IMR-90 (cell line): Measurements from ENCODE around the gene NUBPL. TPM values are rescaled to one million over a fixed set of nuclear protein-coding genes. Genes with fewer than 3 reads are reported as not detected.

Source experiments
- ATAC-seq: fragments of 200-7000 bp; cut with Tn5 transposase; 2 replicates; pipeline ENCODE4 v1.9.1; 2020; ENCODE audit warnings: low read depth, mild to moderate bottlenecking, moderate library complexity
- BruUV-seq: library from RNA; stranded (reverse); fragments of 400-500 nt; replicated peaks from 2 replicates; lab custom pipeline; 2021; lab: Mats Ljungman, UMichigan
- CTCF ChIA-PET: fragments of 300-600 bp; formaldehyde crosslinking; extraction: SDS; loops from one replicate; lab custom pipeline; 2021; ENCODE audit warnings: antibody characterized with exemption; lab: Yijun Ruan, JAX
- POLR2A ChIA-PET: fragments of 300-600 bp; sonication (Branson Sonifier 250); formaldehyde crosslinking; loops from one replicate; lab custom pipeline; 2022; ENCODE audit warnings: antibody characterized with exemption; ENCODE audit not compliant: unreplicated experiment; lab: Charles Lee
- DNase-seq: peaks from one replicate; pipeline ENCODE4 v3.0.0; 2013
- H2AFZ ChIP-seq: replicated peaks from 2 replicates; pipeline ENCODE3; 2013; ENCODE audit warnings: low read length, mild to moderate bottlenecking; ENCODE audit not compliant: poor library complexity
- H2AK5ac ChIP-seq: 2 replicates; pipeline ENCODE4 v1.6.1; 2013; ENCODE audit warnings: low read depth, low read length, inconsistent platforms
- H2AK9ac ChIP-seq: replicated peaks from 2 replicates; pipeline ENCODE3; 2013; ENCODE audit warnings: mild to moderate bottlenecking, low read depth, low read length, moderate library complexity; ENCODE audit not compliant: poor library complexity
- H2BK120ac ChIP-seq: 2 replicates; pipeline ENCODE4 v1.6.1; 2013; ENCODE audit warnings: low read depth, low read length, inconsistent platforms
- H2BK15ac ChIP-seq: 3 replicates; pipeline ENCODE4 v1.6.1; 2013; ENCODE audit warnings: low read depth, low read length, inconsistent platforms
- H2BK20ac ChIP-seq: 2 replicates; pipeline ENCODE4 v1.6.1; 2013; ENCODE audit warnings: low read depth, mild to moderate bottlenecking, inconsistent platforms, low read length, moderate library complexity
- H2BK5ac ChIP-seq: 2 replicates; pipeline ENCODE4 v1.6.1; 2013; ENCODE audit warnings: mild to moderate bottlenecking, low read depth, low read length, inconsistent platforms; ENCODE audit not compliant: poor library complexity, severe bottlenecking
- H3K14ac ChIP-seq: replicated peaks from 2 replicates; pipeline ENCODE4 v1.6.1; 2013; ENCODE audit warnings: low read depth, low read length, inconsistent platforms
- H3K18ac ChIP-seq: 2 replicates; pipeline ENCODE4 v1.6.1; 2013; ENCODE audit warnings: low read depth, low read length, control low read depth
- H3K23ac ChIP-seq: 2 replicates; pipeline ENCODE4 v1.6.1; 2013; ENCODE audit warnings: low read depth, low read length, inconsistent platforms
- H3K27ac ChIP-seq: 2 replicates; pipeline ENCODE4 v1.5.1; 2013; ENCODE audit warnings: mild to moderate bottlenecking, control low read depth, low read length; ENCODE audit not compliant: insufficient read depth
- H3K27me3 ChIP-seq: 2 replicates; pipeline ENCODE4 v1.6.1; 2013; ENCODE audit warnings: low read length; ENCODE audit not compliant: control insufficient read depth, insufficient read depth
- H3K36me3 ChIP-seq: 2 replicates; pipeline ENCODE4 v1.6.1; 2013; ENCODE audit warnings: low read length, mixed read lengths; ENCODE audit not compliant: control insufficient read depth, insufficient read depth
- H3K4ac ChIP-seq: 2 replicates; pipeline ENCODE4 v1.6.1; 2013; ENCODE audit warnings: low read depth, low read length, inconsistent platforms
- H3K4me1 ChIP-seq: 2 replicates; pipeline ENCODE4 v1.6.1; 2013; ENCODE audit warnings: low read length, mixed read lengths; ENCODE audit not compliant: control insufficient read depth, insufficient read depth
- H3K4me2 ChIP-seq: 2 replicates; pipeline ENCODE4 v1.6.1; 2013; ENCODE audit warnings: low read depth, mild to moderate bottlenecking, control low read depth, low read length, moderate library complexity
- H3K4me3 ChIP-seq: 2 replicates; pipeline ENCODE4 v1.5.1; 2013; ENCODE audit warnings: low read depth, mild to moderate bottlenecking, control low read depth, low read length, moderate library complexity; ENCODE audit not compliant: insufficient read depth
- H3K56ac ChIP-seq: 2 replicates; pipeline ENCODE4 v1.6.1; 2013; ENCODE audit warnings: low read length, inconsistent platforms; ENCODE audit not compliant: insufficient read depth; ENCODE audit errors: extremely low read depth
- H3K79me1 ChIP-seq, 2 experiments: 2 replicates each; pipeline ENCODE4 v1.6.1; 2013; ENCODE audit warnings: low read length in 2 of 2, inconsistent platforms in 1 of 2, low read depth in 1 of 2
- H3K9ac ChIP-seq: 2 replicates; pipeline ENCODE4 v1.6.1; 2013; ENCODE audit warnings: low read depth, low read length, control low read depth
- H3K9me1 ChIP-seq: 2 replicates; pipeline ENCODE4 v1.6.1; 2013; ENCODE audit warnings: low read length, inconsistent platforms; ENCODE audit not compliant: insufficient read depth
- H3K9me3 ChIP-seq: 2 replicates; pipeline ENCODE4 v1.6.1; 2013; ENCODE audit warnings: low read length; ENCODE audit not compliant: control insufficient read depth, insufficient read depth
- H4K20me1 ChIP-seq: 2 replicates; pipeline ENCODE4 v1.6.1; 2013; ENCODE audit warnings: low read length, inconsistent platforms; ENCODE audit not compliant: insufficient read depth
- H4K5ac ChIP-seq: 2 replicates; pipeline ENCODE4 v1.6.1; 2013; ENCODE audit warnings: mild to moderate bottlenecking, low read depth, low read length, control low read depth
- H4K8ac ChIP-seq, 2 experiments: 2 replicates each; pipeline ENCODE4 v1.6.1; 2013; ENCODE audit warnings: low read depth in 2 of 2, low read length in 2 of 2, control low read depth in 1 of 2, inconsistent platforms in 1 of 2
- H4K91ac ChIP-seq: 2 replicates; pipeline ENCODE4 v1.6.1; 2013; ENCODE audit warnings: low read depth, low read length, inconsistent platforms; ENCODE audit not compliant: insufficient read depth
- BHLHE40 ChIP-seq: fragments of 150-350 bp; IDR thresholded peaks from 2 replicates; pipeline ENCODE4 v1.6.1; 2016; ENCODE audit warnings: mild to moderate bottlenecking, low read depth, low read length
- CEBPB ChIP-seq: IDR thresholded peaks from 2 replicates; pipeline ENCODE4 v1.6.1; 2012; ENCODE audit warnings: low read depth, low read length, improper control_type of control experiment
- CHD1 ChIP-seq: IDR thresholded peaks from 2 replicates; pipeline ENCODE4 v1.6.1; 2012; ENCODE audit warnings: low read depth, low read length, improper control_type of control experiment
- CTCF ChIP-seq: conservative IDR thresholded peaks from 2 replicates; pipeline ENCODE4 v1.5.1; 2012; ENCODE audit warnings: mild to moderate bottlenecking, low read depth, low read length, improper control_type of control experiment
- ELK1 ChIP-seq: fragments of 150-350 bp; IDR thresholded peaks from 2 replicates; pipeline ENCODE4 v1.6.1; 2016; ENCODE audit warnings: low read depth, mild to moderate bottlenecking, low read length, moderate library complexity, borderline replicate concordance
- FOS ChIP-seq: fragments of 150-350 bp; IDR thresholded peaks from 2 replicates; pipeline ENCODE4 v1.6.1; 2016; ENCODE audit warnings: low read depth, low read length
- MAFK ChIP-seq: IDR thresholded peaks from 2 replicates; pipeline ENCODE4 v1.6.1; 2012; ENCODE audit warnings: low read depth, low read length, improper control_type of control experiment
- MXI1 ChIP-seq: IDR thresholded peaks from 2 replicates; pipeline ENCODE4 v1.6.1; 2012; ENCODE audit warnings: low read depth, mild to moderate bottlenecking, low read length, moderate library complexity, borderline replicate concordance
- NFE2L2 ChIP-seq: fragments of 150-350 bp; IDR thresholded peaks from 2 replicates; pipeline ENCODE4 v1.6.1; 2016; ENCODE audit warnings: low read depth, mild to moderate bottlenecking, low read length
- POLR2A ChIP-seq: IDR thresholded peaks from 2 replicates; pipeline ENCODE4 v1.6.1; 2012; ENCODE audit warnings: mild to moderate bottlenecking, low read depth, low read length
- RAD21 ChIP-seq: IDR thresholded peaks from 2 replicates; pipeline ENCODE4 v1.6.1; 2012; ENCODE audit warnings: low read length, improper control_type of control experiment
- RCOR1 ChIP-seq: IDR thresholded peaks from 2 replicates; pipeline ENCODE4 v1.6.1; 2012; ENCODE audit warnings: mild to moderate bottlenecking, low read length, improper control_type of control experiment; ENCODE audit not compliant: insufficient replicate concordance
- SMC3 ChIP-seq: fragments of 150-350 bp; IDR thresholded peaks from 2 replicates; pipeline ENCODE4 v1.6.1; 2016; ENCODE audit warnings: low read depth, mild to moderate bottlenecking, antibody characterized with exemption, low read length, moderate library complexity
- USF2 ChIP-seq: fragments of 150-350 bp; IDR thresholded peaks from 2 replicates; pipeline ENCODE4 v1.6.1; 2017; ENCODE audit warnings: mild to moderate bottlenecking, antibody characterized with exemption, low read length, low read depth
- WGBS, 2 experiments: methylation state at CpG; one replicate each; pipeline versions ENCODE4 v1.1.5 to v1.1.7; 2013; ENCODE audit warnings: missing lambda C conversion rate in 2 of 2; ENCODE audit not compliant: insufficient read length in 1 of 2; ENCODE audit errors: extremely low coverage in 2 of 2; 5-methylcytosine and 5-hydroxymethylcytosine counted together
- dilution Hi-C: fragments of 300-500 bp; cut with HindIII; formaldehyde crosslinking; loops from one replicate; pipeline ENCODE4 v1.14.3; 2018; ENCODE audit warnings: low sequenced_read_pairs; ENCODE audit not compliant: unreplicated experiment
- in situ Hi-C: fragments of 300-500 bp; cut with MboI; formaldehyde crosslinking; loops from 3 replicates; pipeline ENCODE4 v1.14.3; 2019; ENCODE audit warnings: low sequenced_read_pairs, inconsistent platforms, mixed read lengths
- intact Hi-C: fragments of 100-400 bp; cut with micrococcal nuclease; formaldehyde crosslinking; loops from 2 replicates; pipeline ENCODE4 v1.10.0; 2022
- polyA plus RNA-seq, 3 experiments: library from polyadenylated mRNA; depleted of rRNA; stranded (reverse); fragments of >200 nt; gene quantifications; 2 replicates each; pipeline ENCODE4 v1.2.3, GENCODE V29; 2012; ENCODE audit warnings: low replicate concordance in 1 of 3
- total RNA-seq: library from RNA; depleted of rRNA; stranded (reverse); fragments of >200 nt; gene quantifications from 2 replicates; pipeline ENCODE4 v1.2.3, GENCODE V29; 2012

Gene NUBPL
- total and polyA plus RNA-seq, 2 of the 4 experiments (the other 2 are of a cell fraction): 5.4 to 11.5 TPM

GRCh38 chr14:31596342-31597095 is 35.3 kb downstream of the NUBPL start (continued):
- TF ChIP-seq MAFK: no peak

- Histone ChIP-seq H2AK9ac (no peak overlapping the region), H4K5ac (no peak overlapping the region), H2AK5ac (no peak overlapping the region), H3K9me1 (no peaks in the 10 kb centered on the region), H2AFZ (no peak overlapping the region), H3K9me3 (no peaks in the 10 kb centered on the region), H3K9ac (no peak overlapping the region), H3K27me3 (no peaks in the 10 kb centered on the region), H4K91ac (no peak overlapping the region), H3K56ac (no peak overlapping the region), H3K4me1 (no peaks in the 10 kb centered on the region), H3K4me2 (no peak overlapping the region), H3K14ac (no peak overlapping the region), H2BK15ac (no peak overlapping the region), H2BK5ac (no peak overlapping the region), H3K4ac (no peak overlapping the region), H3K79me1 (no peaks in the 10 kb centered on the region), H3K18ac (no peak overlapping the region), H2BK120ac (no peak overlapping the region), H3K36me3 (no peaks in the 10 kb centered on the region), H3K23ac (no peak overlapping the region), H3K27ac (no peak overlapping the region), H4K20me1 (no peaks in the 10 kb centered on the region), H2BK20ac (no peak overlapping the region), H4K8ac (no peak overlapping the region), H3K4me3 (no peak overlapping the region)
- ATAC-seq (no peak), DNase-seq (no peak)
- in situ Hi-C loops: no loop called here
- ChIA-PET CTCF (no interaction called here), POLR2A (no interaction called here)
- BruUV-seq: no TSS peak
- dilution Hi-C loops: no loop called here
- intact Hi-C loops: no loop called here
- 77% methylated on average over 2 of the region's 2 CpGs; no CpG with 5 or more reads in 1 of the 2 experiments for WGBS, 2 experiments
- TF ChIP-seq POLR2A (no peak), BHLHE40 (no peak), RCOR1 (no peak), FOS (no peak), NFE2L2 (no peak), MAFK (no peak), SMC3 (no peak), RAD21 (no peak), CEBPB (no peak), ELK1 (no peak), CHD1 (no peak), USF2 (no peak), MXI1 (no peak), CTCF (no peak)
Observed at GRCh38 chr14:31605702-31606101, 44.5 kb downstream of the NUBPL start.
